ENCODE results near the gene RABGEF1.

RABGEF1 gene

GRCh38 chr7:66729274-66729673 is 11.3 kb upstream of the RABGEF1 start:
- Mint-ChIP-seq H3K4me3 (peak overlapping the region; percentile 35), H3K9me3 (peaks cover 21% of the 10 kb centered on the region), H3K27me3 (ENCODE audit: low read depth, poor library complexity) (no peaks in the 10 kb centered on the region), H3K36me3 (ENCODE audit: low read depth) (peaks cover 44% of the 10 kb centered on the region), H3K27ac (no peak overlapping the region), H3K4me1 (no peaks in the 10 kb centered on the region)
- no peak for TF ChIP-seq CTCF (IDR thresholded peaks at IDR 0.05)
- DNase-seq: no peak

GRCh38 chr7:66731986-66732385 is 8.5 kb upstream of the RABGEF1 start:
- Mint-ChIP-seq H3K27ac (no peak overlapping the region), H3K9me3 (peaks cover 27% of the 10 kb centered on the region), H3K4me1 (no peaks in the 10 kb centered on the region), H3K4me3 (no peak overlapping the region), H3K27me3 (ENCODE audit: low read depth, poor library complexity) (no peaks in the 10 kb centered on the region), H3K36me3 (ENCODE audit: low read depth) (peaks cover 55% of the 10 kb centered on the region)
- TF ChIP-seq CTCF (IDR thresholded peaks at IDR 0.05): no peak
- no peak for DNase-seq

GRCh38 chr7:66732439-66732838 is 8.1 kb upstream of the RABGEF1 start:
- Mint-ChIP-seq H3K4me1 (no peaks in the 10 kb centered on the region), H3K9me3 (peaks cover 30% of the 10 kb centered on the region), H3K4me3 (no peak overlapping the region), H3K27ac (peak overlapping the region; percentile 13), H3K36me3 (ENCODE audit: low read depth) (peaks cover 59% of the 10 kb centered on the region), H3K27me3 (ENCODE audit: low read depth, poor library complexity) (no peaks in the 10 kb centered on the region)
- no peak for TF ChIP-seq CTCF (IDR thresholded peaks at IDR 0.05)
- no peak for DNase-seq

GRCh38 chr7:66734006-66734405 is 6.5 kb upstream of the RABGEF1 start:
- H3K9me3 Mint-ChIP-seq: peaks cover 25% of the 10 kb centered on the region
- H3K4me3 Mint-ChIP-seq: no peak overlapping the region
- no peak for TF ChIP-seq CTCF (IDR thresholded peaks at IDR 0.05)
- H3K27me3 Mint-ChIP-seq (ENCODE audit: low read depth, poor library complexity): no peaks in the 10 kb centered on the region
- H3K4me1 Mint-ChIP-seq: no peaks in the 10 kb centered on the region
- no peak for DNase-seq
- H3K36me3 Mint-ChIP-seq (ENCODE audit: low read depth): peaks cover 54% of the 10 kb centered on the region
- H3K27ac Mint-ChIP-seq: no peak overlapping the region

GRCh38 chr7:66735154-66735553 is 5.4 kb upstream of the RABGEF1 start:
- Mint-ChIP-seq H3K36me3 (ENCODE audit: low read depth) (peaks cover 42% of the 10 kb centered on the region), H3K4me1 (peaks cover 5% of the 10 kb centered on the region), H3K4me3 (no peak overlapping the region), H3K27me3 (ENCODE audit: low read depth, poor library complexity) (no peaks in the 10 kb centered on the region), H3K27ac (no peak overlapping the region), H3K9me3 (peaks cover 22% of the 10 kb centered on the region)
- no peak for DNase-seq
- no peak for TF ChIP-seq CTCF (IDR thresholded peaks at IDR 0.05)

- peaks cover 8% of the 10 kb centered on the region for H3K4me1 Mint-ChIP-seq
- H3K9me3 Mint-ChIP-seq: peaks cover 22% of the 10 kb centered on the region
- H3K36me3 Mint-ChIP-seq (ENCODE audit: low read depth): peaks cover 40% of the 10 kb centered on the region
- DNase-seq: no peak
- no peak overlapping the region for H3K4me3 Mint-ChIP-seq
- H3K27ac Mint-ChIP-seq: no peak overlapping the region
- no peak for TF ChIP-seq CTCF (IDR thresholded peaks at IDR 0.05)
- no peaks in the 10 kb centered on the region for H3K27me3 Mint-ChIP-seq (ENCODE audit: low read depth, poor library complexity)
Measured at GRCh38 chr7:66735850-66736249, 4.7 kb upstream of the RABGEF1 start.

All from nephron progenitor cell (in vitro differentiated cells).